Measurements from ENCODE around the gene CHP2.

DNA sequence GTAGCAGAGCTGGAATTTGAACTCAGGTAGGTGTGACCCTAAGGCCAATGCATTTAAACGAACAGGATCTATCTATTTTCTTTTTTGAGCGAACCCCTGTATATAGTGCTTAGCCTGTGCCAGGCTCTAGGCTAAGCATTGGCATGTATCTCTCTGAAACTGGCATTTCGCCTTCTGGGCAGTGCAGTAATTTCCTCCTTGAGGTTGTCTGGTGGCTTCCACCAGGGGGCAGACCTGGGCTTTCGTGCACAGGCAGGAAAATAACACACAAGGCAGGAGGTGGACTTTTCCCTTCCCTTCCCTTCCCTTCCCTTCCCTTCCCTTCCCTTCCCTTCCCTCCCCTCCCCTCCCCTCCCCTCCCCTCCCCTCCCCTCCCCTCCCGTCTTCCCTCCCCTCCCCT lies 46.6 kb downstream of the CHP2 start:
- TF ChIP-seq POLR2A (IDR thresholded peaks at IDR 0.05): no peak
- TF ChIP-seq EP300 (IDR thresholded peaks at IDR 0.05): no peak
